PC-3 (cell line): ENCODE results near the gene LIMS2.

Experiments used
- CTCF ChIP-seq: fragments of 300-600 bp; sonication (generic); conservative IDR thresholded peaks from 2 replicates; pipeline ENCODE4 v1.5.1; 2017; ENCODE audit warnings: antibody characterized with exemption, low read depth, mild to moderate bottlenecking, low read length
- EZH2 ChIP-seq: fragments of 300-600 bp; sonication (generic); IDR thresholded peaks from one replicate; pipeline ENCODE4 v1.6.1; 2017; ENCODE audit warnings: antibody characterized with exemption, mild to moderate bottlenecking, low read length; ENCODE audit not compliant: unreplicated experiment

- TF ChIP-seq CTCF (no peak), EZH2 (no peak)
Observed at GRCh38 chr2:127597046-127597983, 78.0 kb downstream of the LIMS2 start.
